Small intestine (tissue), 7 donors: Measurements from ENCODE around the gene NEMP1. TPM values are rescaled to one million over a fixed set of nuclear protein-coding genes. Genes with fewer than 3 reads are reported as not detected.
"Not testable (repeated sequence)": the region's sequence is repeated elsewhere in the genome, so short reads cannot be mapped to it uniquely, and the experiment has no call there.

Experiments used
- DNase-seq, 2 donors: peaks; one replicate each; pipeline versions ENCODE4 v3.0.0 to v3.0.0-alpha.2; 2013
- FAIRE-seq: peaks from 2 replicates; lab custom pipeline; 2012; peaks lifted over from hg19 to GRCh38; lab: Jason Lieb, UNC
- H3K27ac ChIP-seq, 3 donors: one replicate each; pipeline ENCODE4 v1.5.1; 2013; ENCODE audit warnings: low read length in 2 of 3, mild to moderate bottlenecking in 2 of 3, control low read depth in 1 of 3, inconsistent platforms in 1 of 3, low read depth in 1 of 3, moderate library complexity in 1 of 3
- H3K27me3 ChIP-seq, 3 donors: one replicate each; pipeline ENCODE4 v1.6.1; 2013; ENCODE audit warnings: low read length in 3 of 3, inconsistent platforms in 1 of 3; ENCODE audit not compliant: control insufficient read depth in 3 of 3, insufficient read depth in 3 of 3
- H3K36me3 ChIP-seq, 3 donors: one replicate each; pipeline ENCODE4 v1.6.1; 2013; ENCODE audit warnings: low read length in 3 of 3, inconsistent platforms in 1 of 3, low read depth in 1 of 3, mild to moderate bottlenecking in 1 of 3, moderate library complexity in 1 of 3; ENCODE audit not compliant: control insufficient read depth in 3 of 3, insufficient read depth in 2 of 3
- H3K4me1 ChIP-seq, 3 donors: one replicate each; pipeline ENCODE4 v1.6.1; 2013; ENCODE audit warnings: low read length in 2 of 3, inconsistent platforms in 1 of 3, low read depth in 1 of 3, mild to moderate bottlenecking in 1 of 3, moderate library complexity in 1 of 3; ENCODE audit not compliant: control insufficient read depth in 3 of 3, insufficient read depth in 2 of 3
- H3K4me3 ChIP-seq, 3 donors: one replicate each; pipeline ENCODE4 v1.5.1; 2013; ENCODE audit warnings: low read length in 3 of 3, control low read depth in 1 of 3, inconsistent platforms in 1 of 3, low read depth in 1 of 3, mild to moderate bottlenecking in 1 of 3, moderate library complexity in 1 of 3
- H3K9me3 ChIP-seq, 2 donors: one replicate each; pipeline ENCODE4 v1.6.1; 2013; ENCODE audit warnings: low read depth in 1 of 2, low read length in 1 of 2; ENCODE audit not compliant: control insufficient read depth in 2 of 2, insufficient read depth in 1 of 2
- WGBS, 3 donors: extraction: QIAGEN DNeasy Blood & Tissue Kit; methylation state at CpG; one replicate each; pipeline ENCODE4 v1.1.7; 2013; 5-methylcytosine and 5-hydroxymethylcytosine counted together
- polyA plus RNA-seq, 4 donors: library from polyadenylated mRNA; stranded (reverse) in 3 of 4; unstranded in 1 of 4; fragments of 200-250 nt in 3 of 4; fragments of 120-200 nt in 1 of 4; gene quantifications; one replicate each; pipeline versions ENCODE4 v1.2.1 to v1.2.3, GENCODE V29; 2013
- donor health status: healthy with polysubstance abuse.
- donor health status: control.
- donor health status: control.
- donor health status: Bipolar disorder and iron deficiency.
- donor health status: healthy.

Gene NEMP1
- polyA plus RNA-seq, 4 donors: 0.45 to 11.6 (median 2.1) TPM

- FAIRE-seq (no peak), DNase-seq (no peak)
- H3K36me3 ChIP-seq: peaks cover 0 to 9% (median 0%) of the 10 kb centered on the region in 3 donors
- no peak overlapping the region for H3K4me3 ChIP-seq
- H3K9me3 ChIP-seq: no peaks in the 10 kb centered on the region
- peaks cover 0 to 5% (median 4%) of the 10 kb centered on the region in 3 donors for H3K4me1 ChIP-seq
- H3K27ac ChIP-seq: peak overlapping the region in 2 of 3 donors; percentile 83 to 84
- no peaks in the 10 kb centered on the region for H3K27me3 ChIP-seq
- WGBS, 3 donors: 75 to 84% (median 81%) methylated on average over 1 of the region's 1 CpG
Measured at GRCh38 chr12:57079821-57080220, 1.2 kb upstream of the NEMP1 start.

GRCh38 chr12:57073566-57074450, 4.8 kb downstream of the NEMP1 start:
- H3K36me3 ChIP-seq: peaks cover 0 to 15% (median 4%) of the 10 kb centered on the region in 3 donors
- not testable (repeated sequence) for H3K4me1 ChIP-seq, FAIRE-seq, H3K27ac ChIP-seq, DNase-seq, H3K9me3 ChIP-seq, H3K27me3 ChIP-seq, H3K4me3 ChIP-seq
- WGBS, 3 donors: 92 to 97% (median 95%) methylated on average over 6 of the region's 6 CpGs

GRCh38 chr12:57072661-57073060, 5.9 kb downstream of the NEMP1 start:
- Histone ChIP-seq H3K27me3 (no peaks in the 10 kb centered on the region), H3K9me3 (no peaks in the 10 kb centered on the region), H3K4me1 (peaks cover 0 to 3% (median 0%) of the 10 kb centered on the region in 3 donors), H3K4me3 (no peak overlapping the region), H3K36me3 (peaks cover 0 to 20% (median 4%) of the 10 kb centered on the region in 3 donors), H3K27ac (no peak overlapping the region)
- WGBS, 3 donors: 75 to 91% (median 88%) methylated on average over 2 of the region's 2 CpGs
- FAIRE-seq (no peak), DNase-seq (no peak)

GRCh38 chr12:57069523-57069922, 9.1 kb downstream of the NEMP1 start:
- Histone ChIP-seq H3K27ac (peak overlapping the region in 2 of 3 donors; percentile 52 to 71), H3K4me1 (peaks cover 0 to 3% (median 0%) of the 10 kb centered on the region in 3 donors), H3K36me3 (peaks cover 0 to 13% (median 4%) of the 10 kb centered on the region in 3 donors), H3K27me3 (no peaks in the 10 kb centered on the region), H3K9me3 (no peaks in the 10 kb centered on the region), H3K4me3 (no peak overlapping the region)
- DNase-seq (peak; percentile 82 to 84), FAIRE-seq (no peak)
- WGBS, 3 donors: 21 to 41% (median 30%) methylated on average over 3 of the region's 3 CpGs

GRCh38 chr12:57066245-57066644, 12.3 kb downstream of the NEMP1 start:
- H3K27me3 ChIP-seq: no peaks in the 10 kb centered on the region
- H3K4me1 ChIP-seq: peaks cover 0 to 3% (median 0%) of the 10 kb centered on the region in 3 donors
- DNase-seq (peak in 1 of 2 donors; percentile 68), FAIRE-seq (no peak)
- no peak overlapping the region for H3K4me3 ChIP-seq
- peak overlapping the region in 1 of 3 donors; percentile 39 for H3K27ac ChIP-seq
- 46 to 57% (median 50%) methylated on average over 2 of the region's 2 CpGs for WGBS, 3 donors
- no peaks in the 10 kb centered on the region for H3K9me3 ChIP-seq
- peaks cover 0 to 14% (median 4%) of the 10 kb centered on the region in 3 donors for H3K36me3 ChIP-seq

- Histone ChIP-seq H3K36me3 (peaks cover 0 to 12% (median 2%) of the 10 kb centered on the region in 3 donors), H3K4me3 (no peak overlapping the region), H3K27ac (no peak overlapping the region), H3K9me3 (no peaks in the 10 kb centered on the region), H3K27me3 (no peaks in the 10 kb centered on the region), H3K4me1 (peaks cover 0 to 17% (median 3%) of the 10 kb centered on the region in 3 donors)
- 51 to 72% (median 58%) methylated on average over 5 of the region's 5 CpGs for WGBS, 3 donors
- DNase-seq (no peak), FAIRE-seq (peak; percentile 26)
Measured at GRCh38 chr12:57063991-57064685, 14.5 kb downstream of the NEMP1 start.

GRCh38 chr12:57058454-57058853, 20.1 kb downstream of the NEMP1 start:
- H3K4me1 ChIP-seq: peaks cover 0 to 29% (median 9%) of the 10 kb centered on the region in 3 donors
- H3K9me3 ChIP-seq: no peaks in the 10 kb centered on the region
- H3K27me3 ChIP-seq: no peaks in the 10 kb centered on the region
- H3K27ac ChIP-seq: no peak overlapping the region
- FAIRE-seq (no peak), DNase-seq (no peak)
- H3K4me3 ChIP-seq: no peak overlapping the region
- 84 to 100% (median 93%) methylated on average over 1 of the region's 1 CpG for WGBS, 3 donors
- peaks cover 0 to 8% (median 6%) of the 10 kb centered on the region in 3 donors for H3K36me3 ChIP-seq

GRCh38 chr12:57057067-57057751, 21.4 kb downstream of the NEMP1 start:
- Histone ChIP-seq H3K36me3 (peaks cover 0 to 6% (median 6%) of the 10 kb centered on the region in 3 donors), H3K9me3 (no peaks in the 10 kb centered on the region), H3K27ac (peak overlapping the region; percentile 42 to 73 (median 58)), H3K4me3 (no peak overlapping the region), H3K27me3 (no peaks in the 10 kb centered on the region), H3K4me1 (peaks cover 0 to 29% (median 9%) of the 10 kb centered on the region in 3 donors)
- WGBS, 3 donors: 55 to 60% (median 60%) methylated on average over 6 of the region's 6 CpGs
- DNase-seq (peak; percentile 39 to 77), FAIRE-seq (no peak)
